Omental fat pad (tissue), 4 donors: ENCODE measurements around the gene ARSI. TPM values are rescaled to one million over a fixed set of nuclear protein-coding genes. Genes with fewer than 3 reads are reported as not detected.

Source experiments
- ATAC-seq: fragments of 150-250 bp; one replicate; pipeline ENCODE4 v1.9.1; 2016; ENCODE audit warnings: mild to moderate bottlenecking, moderate library complexity; ENCODE audit not compliant: low FRiP score
- DNase-seq: peaks from one replicate; pipeline ENCODE4 v3.0.0-alpha.2; 2019; ENCODE audit warnings: low spot score
- total RNA-seq, 4 donors: library from RNA; depleted of rRNA; stranded (reverse); fragments of >200 nt; gene quantifications; one replicate each; pipeline ENCODE4 v1.1.0, GENCODE V29; 2016
- TF ChIP-seq, protein P1 (sequence below), 3 donors: fragments of 450-650 bp; IDR thresholded peaks; one replicate each; pipeline ENCODE4 v1.5.1; 2016 to 2017; ENCODE audit warnings: antibody characterized with exemption in 3 of 3, mild to moderate bottlenecking in 3 of 3, moderate library complexity in 2 of 3

The ARSI gene
- total RNA-seq, 4 donors from 2014 or later = 0.69 to 43.1 (median 3.6) TPM

DNA sequence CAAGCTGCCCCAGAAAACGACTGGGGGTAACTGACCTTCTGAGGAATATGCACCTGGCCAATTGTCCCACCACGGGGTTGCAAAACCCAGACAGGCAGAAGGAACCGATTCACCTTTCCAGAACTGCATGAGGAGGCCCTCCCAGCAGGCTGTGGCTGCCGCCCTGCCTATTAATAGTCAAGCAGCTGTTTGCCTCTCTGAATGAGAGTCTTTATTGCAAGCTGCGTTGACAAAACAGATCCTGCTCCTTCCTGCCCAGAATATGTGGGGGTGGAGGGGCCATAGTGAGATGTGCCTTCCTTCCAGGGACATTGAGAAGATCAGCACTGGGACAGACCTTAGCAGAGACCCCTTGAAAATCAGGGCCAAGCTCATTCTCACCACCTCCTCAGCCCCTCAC, 36.5 kb upstream of the ARSI start:
- TF ChIP-seq, protein P1, sequence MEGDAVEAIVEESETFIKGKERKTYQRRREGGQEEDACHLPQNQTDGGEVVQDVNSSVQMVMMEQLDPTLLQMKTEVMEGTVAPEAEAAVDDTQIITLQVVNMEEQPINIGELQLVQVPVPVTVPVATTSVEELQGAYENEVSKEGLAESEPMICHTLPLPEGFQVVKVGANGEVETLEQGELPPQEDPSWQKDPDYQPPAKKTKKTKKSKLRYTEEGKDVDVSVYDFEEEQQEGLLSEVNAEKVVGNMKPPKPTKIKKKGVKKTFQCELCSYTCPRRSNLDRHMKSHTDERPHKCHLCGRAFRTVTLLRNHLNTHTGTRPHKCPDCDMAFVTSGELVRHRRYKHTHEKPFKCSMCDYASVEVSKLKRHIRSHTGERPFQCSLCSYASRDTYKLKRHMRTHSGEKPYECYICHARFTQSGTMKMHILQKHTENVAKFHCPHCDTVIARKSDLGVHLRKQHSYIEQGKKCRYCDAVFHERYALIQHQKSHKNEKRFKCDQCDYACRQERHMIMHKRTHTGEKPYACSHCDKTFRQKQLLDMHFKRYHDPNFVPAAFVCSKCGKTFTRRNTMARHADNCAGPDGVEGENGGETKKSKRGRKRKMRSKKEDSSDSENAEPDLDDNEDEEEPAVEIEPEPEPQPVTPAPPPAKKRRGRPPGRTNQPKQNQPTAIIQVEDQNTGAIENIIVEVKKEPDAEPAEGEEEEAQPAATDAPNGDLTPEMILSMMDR (IDR thresholded peaks at IDR 0.05) = no peak
- ATAC-seq = no peak
- no peak for DNase-seq

DNA sequence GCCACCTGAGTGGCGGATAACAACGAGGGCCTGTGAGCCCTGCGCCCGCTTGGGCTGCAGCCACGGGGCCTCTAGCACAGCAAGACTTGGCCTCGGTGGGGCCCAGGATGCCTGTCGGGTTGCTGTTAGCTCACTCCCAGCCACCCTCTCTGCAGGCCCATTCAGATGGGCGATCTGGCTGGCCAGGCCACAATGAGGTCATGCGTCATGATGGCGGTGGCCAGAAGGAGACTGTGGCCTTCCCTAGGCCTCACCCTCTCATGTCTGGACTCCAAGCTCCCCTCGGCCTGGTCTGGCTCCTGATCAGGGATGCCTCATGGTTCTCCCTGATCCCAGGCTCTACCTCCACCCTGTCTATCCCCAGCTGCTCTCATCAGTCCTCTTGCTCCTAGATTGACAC, 35.8 kb upstream of the ARSI start:
- no peak for DNase-seq
- TF ChIP-seq, protein P1 (IDR thresholded peaks at IDR 0.05) = no peak
- ATAC-seq = no peak

DNA sequence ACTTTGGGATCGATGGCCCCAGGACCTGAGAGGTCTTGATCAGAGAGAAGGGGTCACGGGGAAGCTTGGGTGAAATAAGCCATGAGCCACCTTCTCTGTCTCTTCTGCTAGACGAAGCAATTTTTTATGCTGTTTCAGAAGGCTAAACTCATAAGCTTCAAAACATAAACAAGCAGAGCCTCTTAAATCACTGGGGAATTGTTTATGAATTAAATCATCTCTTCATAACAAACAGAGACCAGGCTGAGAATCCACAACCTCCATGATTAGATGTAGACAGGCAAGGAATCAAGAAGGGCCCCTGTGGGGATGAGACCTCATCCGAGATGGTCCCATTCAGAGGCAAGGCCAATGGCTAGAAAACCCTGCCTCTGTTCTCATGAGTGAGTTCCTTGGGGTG, 33.1 kb upstream of the ARSI start:
- no peak for DNase-seq
- TF ChIP-seq, protein P1 (IDR thresholded peaks at IDR 0.05) = no peak
- ATAC-seq = no peak

DNA sequence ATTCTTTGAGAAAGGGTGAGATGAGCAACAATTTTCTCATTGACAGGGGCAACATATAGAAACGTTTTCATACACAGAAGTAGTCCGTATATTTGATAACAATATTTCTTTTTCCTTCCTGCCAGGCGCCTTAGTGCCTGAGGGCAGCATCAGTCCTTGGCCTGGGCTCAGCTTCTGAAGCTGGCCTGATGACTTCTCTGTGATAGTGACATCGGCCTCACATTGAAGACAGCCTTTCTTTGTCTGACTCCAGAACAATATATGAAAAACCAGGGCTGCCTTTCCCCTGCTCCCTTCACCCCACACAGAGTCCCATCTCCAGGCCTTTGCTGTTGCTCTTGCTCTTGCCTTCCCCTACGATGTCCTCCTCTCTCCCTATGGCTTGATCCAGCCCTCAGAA, 30.7 kb upstream of the ARSI start:
- ATAC-seq = no peak
- DNase-seq = no peak
- TF ChIP-seq, protein P1 (IDR thresholded peaks at IDR 0.05) = no peak

DNA sequence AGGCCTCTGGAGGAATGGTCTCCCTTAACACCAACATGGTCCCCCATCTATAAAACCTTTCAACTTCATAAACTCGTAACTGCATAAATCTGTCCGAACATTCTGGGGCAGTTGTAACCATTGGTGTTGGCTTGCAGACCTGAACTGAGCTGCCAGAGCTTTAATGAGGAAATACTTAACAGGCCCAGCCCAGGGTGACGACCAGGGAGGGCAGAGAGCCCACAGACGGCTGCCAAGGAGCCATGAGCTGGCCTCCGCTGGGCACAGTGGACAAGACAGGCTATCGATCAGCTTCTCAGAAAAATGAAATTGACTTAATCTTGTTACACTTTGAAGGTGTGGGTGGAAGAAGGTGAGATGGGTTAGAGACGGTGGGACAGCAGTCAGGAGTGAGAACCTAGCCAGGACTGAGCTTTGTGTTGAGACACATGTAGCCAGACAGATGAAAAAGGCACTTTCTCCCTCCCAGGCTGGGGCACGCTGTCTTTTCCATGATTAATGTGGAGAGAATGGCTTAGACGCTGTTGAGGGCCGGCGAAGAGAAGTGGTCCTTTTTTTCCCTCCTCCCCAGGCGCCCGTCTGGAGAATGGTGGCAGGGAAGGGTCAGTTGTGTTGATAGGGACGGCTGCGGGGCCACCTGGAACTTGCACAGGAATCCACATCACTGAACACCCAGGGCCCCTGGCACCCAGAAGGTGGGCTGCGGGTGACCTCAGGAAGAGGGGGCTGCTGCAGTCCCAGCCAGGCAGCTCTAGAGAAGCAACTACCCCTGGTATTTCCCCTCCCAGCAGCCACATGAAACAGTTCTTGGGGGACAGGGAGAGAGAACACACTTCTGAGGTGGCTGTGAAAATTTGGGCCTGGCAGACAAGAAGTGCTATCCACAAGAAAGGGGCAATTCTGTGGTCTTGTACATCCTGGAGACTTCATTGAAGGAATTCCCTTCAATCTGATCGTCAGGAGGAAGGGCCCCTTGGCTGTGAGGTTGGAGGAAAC, 27.5 kb upstream of the ARSI start:
- DNase-seq (no peak), ATAC-seq (no peak)
- TF ChIP-seq, protein P1 (IDR thresholded peaks at IDR 0.05) = no peak

DNA sequence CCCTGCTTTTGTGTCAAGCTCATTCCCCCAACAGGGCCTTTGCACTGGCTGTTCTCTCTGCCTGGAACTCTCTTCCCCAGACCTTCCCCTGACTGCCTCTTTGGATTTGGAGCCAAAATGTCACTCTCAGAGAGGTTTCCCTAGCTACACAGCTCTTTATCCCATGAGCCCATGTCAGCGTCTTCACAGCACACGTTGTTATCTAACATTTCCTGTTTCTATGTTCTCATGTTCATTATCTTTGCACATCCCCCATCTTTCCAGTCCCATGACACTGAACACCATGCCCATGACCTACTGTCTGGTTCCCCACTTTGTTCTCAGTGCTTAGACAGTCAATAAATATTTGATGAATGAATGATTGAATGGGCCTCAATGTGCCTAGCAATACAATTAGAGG, 26.3 kb upstream of the ARSI start:
- DNase-seq (no peak), ATAC-seq (no peak)
- TF ChIP-seq, protein P1 (IDR thresholded peaks at IDR 0.05) = no peak

DNA sequence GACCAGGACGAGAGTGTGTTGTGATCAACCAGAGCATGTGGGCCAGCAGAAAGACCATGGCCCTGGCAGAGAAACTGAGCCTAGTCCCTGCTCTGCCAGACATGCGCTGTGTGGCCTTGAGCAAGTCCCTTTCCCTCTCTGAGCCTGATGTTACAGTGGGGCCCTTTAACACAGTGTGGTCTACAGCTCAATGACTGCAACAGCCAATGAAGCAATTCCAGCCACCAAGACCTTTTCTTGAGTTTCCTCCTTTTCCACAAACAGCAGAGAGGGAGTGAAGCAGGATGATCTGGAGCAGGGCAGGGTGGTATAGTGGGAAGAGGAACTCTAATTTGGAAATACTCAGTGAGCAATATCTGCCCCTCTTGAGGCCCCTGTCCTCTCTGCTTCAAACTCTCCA, 25.8 kb upstream of the ARSI start:
- TF ChIP-seq, protein P1 (IDR thresholded peaks at IDR 0.05) = no peak
- ATAC-seq = no peak
- DNase-seq = no peak
